B cell (primary cell): Measurements from ENCODE around the gene KCNAB3.

ENCODE experiments used
- EZH2 ChIP-seq: IDR thresholded peaks from 2 replicates; pipeline ENCODE4 v1.6.1; 2012; ENCODE audit warnings: borderline replicate concordance, low read depth, mild to moderate bottlenecking, moderate library complexity, low read length; ENCODE audit not compliant: insufficient read depth, poor library complexity, severe bottlenecking
- TF ChIP-seq, protein P1 (sequence below): fragments of 200-600 bp; IDR thresholded peaks from one replicate; pipeline ENCODE4 v1.8.0; 2022; ENCODE audit warnings: antibody characterized with exemption, mild to moderate bottlenecking

DNA sequence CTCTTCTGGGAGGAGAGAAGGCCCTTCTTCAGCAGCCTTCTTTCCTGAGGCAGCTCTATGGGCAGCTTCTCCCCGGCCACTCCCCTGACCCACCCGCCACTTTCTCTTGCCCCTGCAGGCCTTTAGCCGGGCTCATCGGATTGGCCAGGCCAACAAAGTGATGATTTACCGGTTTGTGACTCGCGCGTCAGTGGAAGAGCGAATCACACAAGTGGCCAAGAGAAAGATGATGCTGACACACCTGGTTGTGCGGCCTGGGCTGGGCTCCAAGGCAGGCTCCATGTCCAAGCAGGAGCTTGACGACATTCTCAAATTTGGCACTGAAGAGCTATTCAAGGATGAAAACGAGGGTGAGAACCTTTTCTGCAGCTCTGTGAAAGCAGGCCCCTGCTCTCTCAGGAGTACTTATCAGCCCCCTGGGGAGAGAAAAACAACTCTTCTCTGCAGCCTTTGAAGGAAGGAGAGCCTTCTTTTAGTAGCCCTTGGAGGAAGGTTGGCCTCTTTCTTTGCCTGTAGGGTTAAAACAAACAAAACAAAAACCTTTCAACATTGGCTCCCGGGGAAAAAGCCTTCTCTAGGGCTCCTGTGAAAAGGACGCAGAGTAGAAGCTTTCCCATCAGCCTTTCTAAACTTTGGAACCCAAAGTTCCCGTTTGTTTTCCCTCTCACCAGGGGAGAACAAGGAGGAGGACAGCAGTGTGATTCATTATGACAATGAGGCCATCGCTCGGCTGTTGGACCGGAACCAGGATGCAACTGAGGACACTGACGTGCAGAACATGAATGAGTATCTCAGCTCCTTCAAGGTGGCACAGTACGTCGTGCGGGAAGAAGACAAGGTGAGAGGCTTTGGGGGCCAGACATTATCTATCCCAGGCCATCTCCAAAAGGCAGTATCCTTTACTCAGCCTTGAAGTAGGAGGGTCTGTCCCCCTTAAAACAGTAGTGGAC is 26.2 kb downstream of the KCNAB3 start:
- TF ChIP-seq, protein P1, sequence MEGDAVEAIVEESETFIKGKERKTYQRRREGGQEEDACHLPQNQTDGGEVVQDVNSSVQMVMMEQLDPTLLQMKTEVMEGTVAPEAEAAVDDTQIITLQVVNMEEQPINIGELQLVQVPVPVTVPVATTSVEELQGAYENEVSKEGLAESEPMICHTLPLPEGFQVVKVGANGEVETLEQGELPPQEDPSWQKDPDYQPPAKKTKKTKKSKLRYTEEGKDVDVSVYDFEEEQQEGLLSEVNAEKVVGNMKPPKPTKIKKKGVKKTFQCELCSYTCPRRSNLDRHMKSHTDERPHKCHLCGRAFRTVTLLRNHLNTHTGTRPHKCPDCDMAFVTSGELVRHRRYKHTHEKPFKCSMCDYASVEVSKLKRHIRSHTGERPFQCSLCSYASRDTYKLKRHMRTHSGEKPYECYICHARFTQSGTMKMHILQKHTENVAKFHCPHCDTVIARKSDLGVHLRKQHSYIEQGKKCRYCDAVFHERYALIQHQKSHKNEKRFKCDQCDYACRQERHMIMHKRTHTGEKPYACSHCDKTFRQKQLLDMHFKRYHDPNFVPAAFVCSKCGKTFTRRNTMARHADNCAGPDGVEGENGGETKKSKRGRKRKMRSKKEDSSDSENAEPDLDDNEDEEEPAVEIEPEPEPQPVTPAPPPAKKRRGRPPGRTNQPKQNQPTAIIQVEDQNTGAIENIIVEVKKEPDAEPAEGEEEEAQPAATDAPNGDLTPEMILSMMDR: no peak
- no peak for TF ChIP-seq EZH2
